Spleen (tissue), 7 donors: Measurements from ENCODE around the gene BCAR3.

Source experiments
- CTCF ChIP-seq, 11 experiments: fragments of 200-600 bp in 7 of 11; fragments of 450-650 bp in 4 of 11; sonication (generic) in 4 of 11; IDR thresholded peaks in 8 of 11; conservative IDR thresholded peaks in 3 of 11; 1 replicate in 7 of 11; 2 replicates in 4 of 11; pipeline versions ENCODE4 v1.4.0 to v1.8.0; 2016 to 2021; ENCODE audit warnings: antibody characterized with exemption in 11 of 11, inconsistent platforms in 4 of 11, mild to moderate bottlenecking in 1 of 11
- POLR2A ChIP-seq, 3 donors: fragments of 450-650 bp; IDR thresholded peaks; one replicate each; pipeline ENCODE4 v1.5.1; 2017; ENCODE audit warnings: antibody characterized with exemption in 3 of 3, mild to moderate bottlenecking in 1 of 3
- POLR2AphosphoS5 ChIP-seq, 3 donors: sonication (generic); formaldehyde crosslinking; IDR thresholded peaks; one replicate each; pipeline ENCODE4 v1.5.1; 2017; ENCODE audit warnings: antibody characterized with exemption in 3 of 3
- donor health status: DM: no; HTN: no; CAD: no; lungs with moderate emphysema.
- donor health status: DM: no; HTN: no; CAD: no.
- donor health status: DM: no; HTN: no; CAD: no.

GRCh38 chr1:93677729-93678128 lies 3.9 kb downstream of the BCAR3 start:
- TF ChIP-seq CTCF (IDR thresholded peaks at IDR 0.05 in 8 of 11, conservative IDR thresholded peaks at IDR 0.05 in 3 of 11) (no peak), POLR2AphosphoS5 (IDR thresholded peaks at IDR 0.05) (no peak), POLR2A (IDR thresholded peaks at IDR 0.05) (no peak)
